Esophagus muscularis mucosa (tissue), 4 donors: Measurements from ENCODE around the gene CCDC85C.

ENCODE experiments used
- EP300 ChIP-seq: sonication (generic); formaldehyde crosslinking; IDR thresholded peaks from one replicate; pipeline ENCODE4 v1.6.1; 2017; ENCODE audit warnings: antibody characterized with exemption
- POLR2AphosphoS5 ChIP-seq, 2 donors: sonication (generic); formaldehyde crosslinking; IDR thresholded peaks; one replicate each; pipeline ENCODE4 v1.6.1; 2017; ENCODE audit warnings: antibody characterized with exemption in 2 of 2
- TF ChIP-seq, protein P1 (sequence below), 3 experiments: fragments of 200-600 bp in 2 of 3; fragments of 450-650 bp in 1 of 3; sonication (generic) in 2 of 3; IDR thresholded peaks; one replicate each; pipeline ENCODE4 v1.5.1; 2017 to 2019; ENCODE audit warnings: antibody characterized with exemption in 3 of 3, mild to moderate bottlenecking in 2 of 3, moderate library complexity in 1 of 3

DNA sequence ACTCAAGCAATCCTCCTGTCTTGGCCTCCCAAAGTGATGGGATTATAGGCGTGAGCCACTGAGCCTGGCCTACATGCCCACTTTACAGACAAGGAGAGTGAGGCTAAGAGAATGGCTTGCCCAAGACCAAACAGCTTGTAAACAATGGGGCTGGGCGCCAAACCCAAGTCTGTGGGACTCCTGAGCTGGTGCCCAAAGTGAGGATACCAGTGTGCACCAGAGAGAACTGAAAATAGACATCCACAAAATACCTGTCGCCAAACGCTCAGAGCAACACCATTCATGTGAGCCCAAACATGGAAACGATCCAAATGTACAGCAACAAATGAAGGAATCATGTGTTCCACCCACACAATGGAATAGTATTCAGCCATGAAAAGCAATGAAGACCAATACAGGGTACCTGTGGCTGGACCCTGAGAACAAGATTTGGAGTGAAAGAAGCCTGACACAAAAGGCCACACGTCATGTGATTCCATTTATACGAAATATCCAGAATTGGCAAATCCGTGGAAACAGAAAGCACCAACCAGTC is 84.6 kb downstream of the CCDC85C start:
- TF ChIP-seq, protein P1, sequence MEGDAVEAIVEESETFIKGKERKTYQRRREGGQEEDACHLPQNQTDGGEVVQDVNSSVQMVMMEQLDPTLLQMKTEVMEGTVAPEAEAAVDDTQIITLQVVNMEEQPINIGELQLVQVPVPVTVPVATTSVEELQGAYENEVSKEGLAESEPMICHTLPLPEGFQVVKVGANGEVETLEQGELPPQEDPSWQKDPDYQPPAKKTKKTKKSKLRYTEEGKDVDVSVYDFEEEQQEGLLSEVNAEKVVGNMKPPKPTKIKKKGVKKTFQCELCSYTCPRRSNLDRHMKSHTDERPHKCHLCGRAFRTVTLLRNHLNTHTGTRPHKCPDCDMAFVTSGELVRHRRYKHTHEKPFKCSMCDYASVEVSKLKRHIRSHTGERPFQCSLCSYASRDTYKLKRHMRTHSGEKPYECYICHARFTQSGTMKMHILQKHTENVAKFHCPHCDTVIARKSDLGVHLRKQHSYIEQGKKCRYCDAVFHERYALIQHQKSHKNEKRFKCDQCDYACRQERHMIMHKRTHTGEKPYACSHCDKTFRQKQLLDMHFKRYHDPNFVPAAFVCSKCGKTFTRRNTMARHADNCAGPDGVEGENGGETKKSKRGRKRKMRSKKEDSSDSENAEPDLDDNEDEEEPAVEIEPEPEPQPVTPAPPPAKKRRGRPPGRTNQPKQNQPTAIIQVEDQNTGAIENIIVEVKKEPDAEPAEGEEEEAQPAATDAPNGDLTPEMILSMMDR (IDR thresholded peaks at IDR 0.05), result no peak
- TF ChIP-seq POLR2AphosphoS5 (IDR thresholded peaks at IDR 0.05) (no peak), EP300 (no peak)
